ENCODE data around the gene ADCY5.

Gene ADCY5

GRCh38 chr3:123352134-123352554 is 96.7 kb downstream of the ADCY5 start:
- no peak overlapping the region for H3K4me3 ChIP-seq (ENCODE audit: low read depth, low read length)
- DNase-seq (ENCODE audit: low read depth), result no peak
- TF ChIP-seq CTCF (IDR thresholded peaks at IDR 0.05; ENCODE audit: low read depth, low read length, missing control alignments), result no peak
- in situ Hi-C loops (cut with HindIII; ENCODE audit: low sequenced_read_pairs), result no loop called here

GRCh38 chr3:123351501-123351900 is 97.4 kb downstream of the ADCY5 start:
- DNase-seq (ENCODE audit: low read depth), result no peak
- no peak overlapping the region for H3K4me3 ChIP-seq (ENCODE audit: low read depth, low read length)
- TF ChIP-seq CTCF (IDR thresholded peaks at IDR 0.05; ENCODE audit: low read depth, low read length, missing control alignments), result no peak
- in situ Hi-C loops (cut with HindIII; ENCODE audit: low sequenced_read_pairs), result no loop called here

GRCh38 chr3:123350971-123351370 is 97.9 kb downstream of the ADCY5 start:
- H3K4me3 ChIP-seq (ENCODE audit: low read depth, low read length), result no peak overlapping the region
- DNase-seq (ENCODE audit: low read depth), result no peak
- TF ChIP-seq CTCF (IDR thresholded peaks at IDR 0.05; ENCODE audit: low read depth, low read length, missing control alignments), result no peak
- in situ Hi-C loops (cut with HindIII; ENCODE audit: low sequenced_read_pairs), result no loop called here

- no peak overlapping the region for H3K4me3 ChIP-seq (ENCODE audit: low read depth, low read length)
- no peak for TF ChIP-seq CTCF (IDR thresholded peaks at IDR 0.05; ENCODE audit: low read depth, low read length, missing control alignments)
- in situ Hi-C loops (cut with HindIII; ENCODE audit: low sequenced_read_pairs), result loop anchor here (25.0 kb wide), 1 partner anchor 212 kb away; no protein-coding TSS in a partner anchor
- DNase-seq (ENCODE audit: low read depth), result no peak
Measured at GRCh38 chr3:123349566-123350435, 99.1 kb downstream of the ADCY5 start.

GRCh38 chr3:123349201-123349535 is 99.7 kb downstream of the ADCY5 start:
- no peak for DNase-seq (ENCODE audit: low read depth)
- in situ Hi-C loops (cut with HindIII; ENCODE audit: low sequenced_read_pairs), result loop anchor here (25.0 kb wide), 1 partner anchor 213 kb away; no protein-coding TSS in a partner anchor
- H3K4me3 ChIP-seq (ENCODE audit: low read depth, low read length), result no peak overlapping the region
- TF ChIP-seq CTCF (IDR thresholded peaks at IDR 0.05; ENCODE audit: low read depth, low read length, missing control alignments), result no peak

GRCh38 chr3:123348471-123349200 is 100.3 kb downstream of the ADCY5 start:
- TF ChIP-seq CTCF (IDR thresholded peaks at IDR 0.05; ENCODE audit: low read depth, low read length, missing control alignments), result no peak
- no peak for DNase-seq (ENCODE audit: low read depth)
- H3K4me3 ChIP-seq (ENCODE audit: low read depth, low read length), result no peak overlapping the region
- in situ Hi-C loops (cut with HindIII; ENCODE audit: low sequenced_read_pairs), result loop anchor here (25.0 kb wide), 1 partner anchor 214 kb away; no protein-coding TSS in a partner anchor
